C4-2B (cell line): ENCODE data around the gene GLRX.

ENCODE experiments used
- H3K27ac ChIP-seq: fragments of 450-650 bp; 2 replicates; pipeline ENCODE4 v1.5.1; 2017
- ZFX ChIP-seq: fragments of 450-650 bp; IDR thresholded peaks from 2 replicates; pipeline ENCODE4 v1.6.1; 2017
- TF ChIP-seq, protein P1 (sequence below): fragments of 450-650 bp; conservative IDR thresholded peaks from 2 replicates; pipeline ENCODE4 v1.5.1; 2017; ENCODE audit warnings: mild to moderate bottlenecking

The GLRX gene

GRCh38 chr5:95836544-95836943 is 14.0 kb upstream of the GLRX start:
- TF ChIP-seq ZFX: no peak
- TF ChIP-seq, protein P1, sequence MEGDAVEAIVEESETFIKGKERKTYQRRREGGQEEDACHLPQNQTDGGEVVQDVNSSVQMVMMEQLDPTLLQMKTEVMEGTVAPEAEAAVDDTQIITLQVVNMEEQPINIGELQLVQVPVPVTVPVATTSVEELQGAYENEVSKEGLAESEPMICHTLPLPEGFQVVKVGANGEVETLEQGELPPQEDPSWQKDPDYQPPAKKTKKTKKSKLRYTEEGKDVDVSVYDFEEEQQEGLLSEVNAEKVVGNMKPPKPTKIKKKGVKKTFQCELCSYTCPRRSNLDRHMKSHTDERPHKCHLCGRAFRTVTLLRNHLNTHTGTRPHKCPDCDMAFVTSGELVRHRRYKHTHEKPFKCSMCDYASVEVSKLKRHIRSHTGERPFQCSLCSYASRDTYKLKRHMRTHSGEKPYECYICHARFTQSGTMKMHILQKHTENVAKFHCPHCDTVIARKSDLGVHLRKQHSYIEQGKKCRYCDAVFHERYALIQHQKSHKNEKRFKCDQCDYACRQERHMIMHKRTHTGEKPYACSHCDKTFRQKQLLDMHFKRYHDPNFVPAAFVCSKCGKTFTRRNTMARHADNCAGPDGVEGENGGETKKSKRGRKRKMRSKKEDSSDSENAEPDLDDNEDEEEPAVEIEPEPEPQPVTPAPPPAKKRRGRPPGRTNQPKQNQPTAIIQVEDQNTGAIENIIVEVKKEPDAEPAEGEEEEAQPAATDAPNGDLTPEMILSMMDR: no peak
- H3K27ac ChIP-seq: no peak overlapping the region

DNA sequence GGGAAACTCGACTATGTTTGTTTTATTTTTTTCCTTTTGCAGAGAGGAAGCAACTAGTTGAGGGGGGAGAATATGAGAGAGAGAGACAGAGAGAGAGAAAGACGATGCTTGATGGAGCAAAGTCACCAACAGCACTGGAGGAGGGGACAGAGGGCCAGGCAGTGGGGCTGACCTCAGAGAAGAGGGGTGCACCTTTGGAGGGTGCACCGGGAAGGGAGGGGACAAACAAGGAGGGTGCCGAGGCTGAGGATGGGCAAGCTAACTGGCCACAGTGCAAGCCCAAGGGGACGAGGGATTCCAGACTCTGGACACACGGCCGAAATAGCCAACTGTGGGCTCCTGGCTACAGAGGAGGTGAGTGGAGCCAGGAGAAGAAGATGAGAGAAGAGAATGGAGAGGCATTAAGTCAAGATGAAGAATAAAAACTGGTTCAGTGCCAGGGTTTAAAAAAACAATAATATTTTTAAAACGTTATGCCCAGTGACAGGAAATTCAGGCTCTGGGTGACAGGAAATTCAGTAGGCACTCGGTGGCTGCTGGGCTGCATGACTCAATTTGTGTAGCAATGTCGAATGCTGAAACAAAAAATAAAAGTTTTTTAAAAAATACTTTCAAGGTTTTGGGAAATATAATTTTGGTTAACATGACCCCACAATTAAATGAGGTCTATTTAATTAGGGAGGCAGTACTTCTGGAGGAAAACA is 13.3 kb upstream of the GLRX start:
- TF ChIP-seq, protein P1: no peak
- no peak for TF ChIP-seq ZFX
- H3K27ac ChIP-seq: no peak overlapping the region

GRCh38 chr5:95832664-95833063 is 10.1 kb upstream of the GLRX start:
- H3K27ac ChIP-seq: no peak overlapping the region
- no peak for TF ChIP-seq ZFX
- TF ChIP-seq, protein P1: no peak

GRCh38 chr5:95830226-95830625 is 7.7 kb upstream of the GLRX start:
- no peak for TF ChIP-seq ZFX
- TF ChIP-seq, protein P1: no peak

DNA sequence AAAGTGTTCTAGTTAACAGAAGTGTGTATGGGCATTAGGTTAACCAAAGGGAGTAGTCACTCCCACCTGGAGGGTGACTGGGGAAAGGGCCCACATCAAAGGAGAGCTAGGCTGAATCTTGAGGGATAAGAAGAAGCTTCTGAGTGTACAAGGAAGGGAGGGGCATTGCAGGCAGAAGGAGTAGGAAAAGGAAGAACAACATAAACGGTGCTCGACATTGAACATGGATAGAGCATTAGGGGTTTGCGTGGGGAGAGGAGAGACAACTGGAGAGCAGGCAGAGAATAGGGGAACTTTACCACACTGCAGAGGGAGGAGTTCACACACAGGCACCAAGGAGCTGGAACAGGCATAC is 5.3 kb upstream of the GLRX start:
- no peak overlapping the region for H3K27ac ChIP-seq
- TF ChIP-seq, protein P1: no peak
- no peak for TF ChIP-seq ZFX

More at GRCh38 chr5:95830226-95830625, 7.7 kb upstream of the GLRX start:
- H3K27ac ChIP-seq: no peak overlapping the region

GRCh38 chr5:95826949-95827891 is 4.7 kb upstream of the GLRX start:
- H3K27ac ChIP-seq: no peak overlapping the region
- TF ChIP-seq, protein P1: no peak
- TF ChIP-seq ZFX: no peak

- TF ChIP-seq ZFX: no peak
- TF ChIP-seq, protein P1: no peak
These were observed 3.0 kb upstream of the GLRX start for GRCh38 chr5:95825495-95825894.

More at GRCh38 chr5:95825495-95825894, 3.0 kb upstream of the GLRX start:
- no peak overlapping the region for H3K27ac ChIP-seq
